Activated T-helper 9 cell treated with anti-CD3 and anti-CD28 coated beads, Interleukin-2, amount 50 U/mL, for 16 hours (primary cell): ENCODE measurements around the gene TTC7B.
"Not testable (repeated sequence)": the region's sequence is repeated elsewhere in the genome, so short reads cannot be mapped to it uniquely, and the experiment has no call there.

Experiments used
- DNase-seq: peaks from one replicate; pipeline ENCODE4 v3.0.0-alpha.2; 2020; ENCODE audit warnings: low read depth

TTC7B gene

GRCh38 chr14:90544971-90545370 lies 271.3 kb downstream of the TTC7B start:
- DNase-seq: no peak

GRCh38 chr14:90544566-90544965 lies 271.7 kb downstream of the TTC7B start:
- DNase-seq: no peak

GRCh38 chr14:90543876-90544275 lies 272.4 kb downstream of the TTC7B start:
- DNase-seq: no peak

- DNase-seq: no peak
Observed at GRCh38 chr14:90541076-90541634, 275.1 kb downstream of the TTC7B start.

- no peak for DNase-seq
Observed at GRCh38 chr14:90540437-90540836, 275.8 kb downstream of the TTC7B start.

- DNase-seq: no peak
Observed at GRCh38 chr14:90539996-90540395, 276.2 kb downstream of the TTC7B start.

- no peak for DNase-seq
Observed at GRCh38 chr14:90539496-90539775, 276.8 kb downstream of the TTC7B start.

GRCh38 chr14:90538716-90539495 lies 277.3 kb downstream of the TTC7B start:
- DNase-seq: no peak

GRCh38 chr14:90538095-90538494 lies 278.1 kb downstream of the TTC7B start:
- DNase-seq: no peak

- DNase-seq: no peak
Observed at GRCh38 chr14:90536511-90537191, 279.6 kb downstream of the TTC7B start.

- no peak for DNase-seq
Observed at GRCh38 chr14:90536092-90536491, 280.1 kb downstream of the TTC7B start.

- DNase-seq: no peak
Observed at GRCh38 chr14:90535556-90536090, 280.6 kb downstream of the TTC7B start.

- no peak for DNase-seq
Observed at GRCh38 chr14:90534838-90535555, 281.2 kb downstream of the TTC7B start.

GRCh38 chr14:90534091-90534837 lies 282.0 kb downstream of the TTC7B start:
- DNase-seq: no peak

- DNase-seq: no peak
Observed at GRCh38 chr14:90533591-90534021, 282.6 kb downstream of the TTC7B start.

- no peak for DNase-seq
Observed at GRCh38 chr14:90532826-90533525, 283.3 kb downstream of the TTC7B start.

- DNase-seq: no peak
Observed at GRCh38 chr14:90531497-90531896, 284.7 kb downstream of the TTC7B start.

GRCh38 chr14:90530523-90530922 lies 285.7 kb downstream of the TTC7B start:
- no peak for DNase-seq

- no peak for DNase-seq
Observed at GRCh38 chr14:90527978-90528377, 288.3 kb downstream of the TTC7B start.

- not testable (repeated sequence) for DNase-seq
Observed at GRCh38 chr14:90526536-90526935, 289.7 kb downstream of the TTC7B start.
